SH-SY5Y (cell line): Measurements from ENCODE around the gene INAFM2.

ENCODE experiments used
- GATA2 ChIP-seq: IDR thresholded peaks from 2 replicates; pipeline ENCODE4 v1.6.1; 2011; ENCODE audit warnings: mild to moderate bottlenecking, low read depth, low read length
- GATA3 ChIP-seq: IDR thresholded peaks from 2 replicates; pipeline ENCODE4 v1.6.1; 2011; ENCODE audit warnings: low read depth, mild to moderate bottlenecking, low read length, moderate library complexity

DNA sequence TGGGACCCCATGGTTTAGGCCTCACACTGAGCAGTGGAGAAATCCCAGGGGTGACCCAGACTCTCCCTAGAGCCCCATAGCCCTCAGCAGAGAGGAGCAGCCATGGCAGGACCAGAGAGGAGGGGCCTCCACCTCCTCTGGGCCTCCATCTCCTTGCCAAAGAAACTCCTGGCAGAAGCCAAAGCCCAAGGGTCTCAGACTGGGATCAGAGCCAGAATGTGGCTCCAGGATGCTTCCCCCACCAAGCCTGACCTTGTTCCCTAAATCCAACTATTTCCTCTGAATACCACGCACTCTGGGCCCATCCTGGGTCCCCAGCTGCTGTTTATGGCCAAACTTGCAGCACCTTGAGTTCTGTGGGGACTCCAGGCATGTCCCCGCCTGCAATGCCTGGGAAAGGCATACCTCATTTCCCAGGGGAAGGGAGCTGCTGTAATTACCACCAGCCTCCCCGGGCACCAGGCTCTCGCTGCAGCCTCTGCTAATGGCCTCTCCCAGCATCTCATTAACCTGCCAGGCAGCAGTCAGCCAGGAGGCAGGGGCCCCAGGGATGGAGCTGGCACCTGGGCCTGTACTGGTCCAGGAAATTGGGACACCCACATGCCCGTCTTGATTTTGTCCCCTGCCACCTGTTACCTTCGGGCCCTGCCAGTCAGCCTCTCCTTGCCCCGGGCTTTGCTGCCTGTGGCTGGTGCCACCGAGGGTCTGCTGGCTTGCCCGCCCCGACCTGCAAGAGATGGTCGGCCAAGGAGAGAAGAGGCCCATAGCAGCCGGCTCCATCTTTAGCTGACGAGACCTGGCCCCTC lies 12.6 kb downstream of the INAFM2 start:
- TF ChIP-seq GATA2 (no peak), GATA3 (no peak)
